Ascending aorta (tissue), 2 donors: ENCODE measurements around the gene KXD1. TPM values are rescaled to one million over a fixed set of nuclear protein-coding genes. Genes with fewer than 3 reads are reported as not detected.
A peak's percentile ranks its signal among the peaks of the same experiment; 100 is the strongest.

ENCODE experiments used
- DNase-seq, 2 donors: peaks; one replicate each; pipeline ENCODE4 v3.0.0-alpha.2; 2019; ENCODE audit warnings: low spot score in 2 of 2
- H3K27ac ChIP-seq, 2 donors: fragments of 200-600 bp; sonication (generic); one replicate each; pipeline ENCODE4 v1.5.1; 2016 to 2017; ENCODE audit warnings: mild to moderate bottlenecking in 1 of 2
- H3K27me3 ChIP-seq: fragments of 200-600 bp; sonication (generic); one replicate; pipeline ENCODE4 v1.5.1; 2017
- H3K36me3 ChIP-seq, 2 donors: fragments of 200-600 bp; sonication (generic); one replicate each; pipeline ENCODE4 v1.5.1; 2016
- H3K4me1 ChIP-seq, 2 donors: fragments of 200-600 bp; sonication (generic); one replicate each; pipeline ENCODE4 v1.5.1; 2016 to 2017; ENCODE audit warnings: mild to moderate bottlenecking in 1 of 2
- H3K4me3 ChIP-seq, 2 donors: fragments of 200-600 bp; sonication (generic); one replicate each; pipeline ENCODE4 v1.5.1; 2016 to 2017; ENCODE audit warnings: mild to moderate bottlenecking in 1 of 2
- H3K9me3 ChIP-seq, 2 donors: fragments of 200-600 bp; sonication (generic); one replicate each; pipeline ENCODE4 v1.5.1; 2016
- intact Hi-C: fragments of 100-400 bp; cut with DNase I; formaldehyde crosslinking; loops from one replicate; pipeline ENCODE4 v1.15.1; 2023
- total RNA-seq: library from RNA; depleted of rRNA; stranded (reverse); fragments of >200 nt; gene quantifications from one replicate; pipeline ENCODE4 v1.1.0, GENCODE V29; 2016
- TF ChIP-seq, protein P1 (sequence below), 3 experiments: fragments of 200-600 bp in 2 of 3; fragments of 450-650 bp in 1 of 3; sonication (generic) in 2 of 3; IDR thresholded peaks; one replicate each; pipeline ENCODE4 v1.5.1; 2016 to 2019; ENCODE audit warnings: antibody characterized with exemption in 3 of 3, mild to moderate bottlenecking in 1 of 3, moderate library complexity in 1 of 3

KXD1 gene
- total RNA-seq, 1 donor from 2014 or later = 178 TPM

GRCh38 chr19:18610556-18611326, 53.1 kb downstream of the KXD1 start:
- Histone ChIP-seq H3K4me3 (no peak overlapping the region), H3K9me3 (no peaks in the 10 kb centered on the region), H3K36me3 (no peaks in the 10 kb centered on the region), H3K4me1 (peaks cover 9 to 28% of the 10 kb centered on the region in 2 donors), H3K27ac (no peak overlapping the region), H3K27me3 (peaks cover 56% of the 10 kb centered on the region)
- DNase-seq = no peak
- TF ChIP-seq, protein P1, sequence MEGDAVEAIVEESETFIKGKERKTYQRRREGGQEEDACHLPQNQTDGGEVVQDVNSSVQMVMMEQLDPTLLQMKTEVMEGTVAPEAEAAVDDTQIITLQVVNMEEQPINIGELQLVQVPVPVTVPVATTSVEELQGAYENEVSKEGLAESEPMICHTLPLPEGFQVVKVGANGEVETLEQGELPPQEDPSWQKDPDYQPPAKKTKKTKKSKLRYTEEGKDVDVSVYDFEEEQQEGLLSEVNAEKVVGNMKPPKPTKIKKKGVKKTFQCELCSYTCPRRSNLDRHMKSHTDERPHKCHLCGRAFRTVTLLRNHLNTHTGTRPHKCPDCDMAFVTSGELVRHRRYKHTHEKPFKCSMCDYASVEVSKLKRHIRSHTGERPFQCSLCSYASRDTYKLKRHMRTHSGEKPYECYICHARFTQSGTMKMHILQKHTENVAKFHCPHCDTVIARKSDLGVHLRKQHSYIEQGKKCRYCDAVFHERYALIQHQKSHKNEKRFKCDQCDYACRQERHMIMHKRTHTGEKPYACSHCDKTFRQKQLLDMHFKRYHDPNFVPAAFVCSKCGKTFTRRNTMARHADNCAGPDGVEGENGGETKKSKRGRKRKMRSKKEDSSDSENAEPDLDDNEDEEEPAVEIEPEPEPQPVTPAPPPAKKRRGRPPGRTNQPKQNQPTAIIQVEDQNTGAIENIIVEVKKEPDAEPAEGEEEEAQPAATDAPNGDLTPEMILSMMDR (IDR thresholded peaks at IDR 0.05) = no peak
- intact Hi-C loops = no loop called here

DNA sequence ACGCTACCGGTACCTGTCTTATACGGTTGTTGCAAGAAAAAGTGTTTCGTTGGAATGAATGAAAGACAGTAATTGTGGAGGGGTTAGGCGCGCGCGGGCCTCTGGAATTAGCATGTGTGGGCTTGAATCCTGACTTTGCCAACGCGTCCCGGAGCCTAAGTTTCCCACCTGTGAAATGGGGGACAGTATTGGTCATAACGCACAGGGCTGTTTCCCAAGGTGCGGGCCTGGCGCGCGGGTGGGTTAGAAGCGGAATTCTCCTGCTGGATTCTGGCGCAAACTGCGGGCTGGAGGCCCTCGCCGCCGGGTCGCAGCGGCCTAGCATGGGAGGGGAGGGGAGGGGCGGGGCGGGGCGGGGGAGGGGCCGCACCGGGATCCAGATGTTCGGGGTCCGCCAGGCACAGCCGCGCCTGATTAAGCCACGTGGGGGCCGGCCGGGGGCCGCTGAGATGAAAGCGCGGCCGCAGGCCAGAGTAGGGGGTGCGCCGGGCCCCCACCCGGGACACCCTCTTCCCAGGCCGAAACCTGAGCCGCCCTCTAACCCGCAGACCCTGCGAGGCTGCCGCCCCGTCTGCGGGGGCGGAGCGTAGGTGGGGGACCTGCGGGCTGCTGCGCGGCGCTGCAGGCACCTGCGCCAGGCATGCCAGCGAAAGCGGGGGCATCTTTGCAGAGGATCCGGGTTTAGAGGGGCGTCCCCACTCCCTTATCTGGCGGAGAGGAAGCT, 53.8 kb downstream of the KXD1 start:
- peaks cover 51% of the 10 kb centered on the region for H3K27me3 ChIP-seq
- no peaks in the 10 kb centered on the region for H3K9me3 ChIP-seq
- DNase-seq = no peak
- H3K36me3 ChIP-seq = no peaks in the 10 kb centered on the region
- no peak overlapping the region for H3K27ac ChIP-seq
- H3K4me1 ChIP-seq = peaks cover 4 to 24% of the 10 kb centered on the region in 2 donors
- TF ChIP-seq, protein P1 (IDR thresholded peaks at IDR 0.05) = no peak
- H3K4me3 ChIP-seq = peak overlapping the region in 1 of 2 donors; percentile 62
- intact Hi-C loops = no loop called here

GRCh38 chr19:18612051-18612771, 54.5 kb downstream of the KXD1 start:
- intact Hi-C loops = no loop called here
- peaks cover 4 to 24% of the 10 kb centered on the region in 2 donors for H3K4me1 ChIP-seq
- H3K9me3 ChIP-seq = no peaks in the 10 kb centered on the region
- H3K4me3 ChIP-seq = peak overlapping the region; percentile 57 to 62
- no peaks in the 10 kb centered on the region for H3K36me3 ChIP-seq
- peaks cover 47% of the 10 kb centered on the region for H3K27me3 ChIP-seq
- no peak overlapping the region for H3K27ac ChIP-seq
- DNase-seq = no peak
- TF ChIP-seq, protein P1 (IDR thresholded peaks at IDR 0.05) = no peak

DNA sequence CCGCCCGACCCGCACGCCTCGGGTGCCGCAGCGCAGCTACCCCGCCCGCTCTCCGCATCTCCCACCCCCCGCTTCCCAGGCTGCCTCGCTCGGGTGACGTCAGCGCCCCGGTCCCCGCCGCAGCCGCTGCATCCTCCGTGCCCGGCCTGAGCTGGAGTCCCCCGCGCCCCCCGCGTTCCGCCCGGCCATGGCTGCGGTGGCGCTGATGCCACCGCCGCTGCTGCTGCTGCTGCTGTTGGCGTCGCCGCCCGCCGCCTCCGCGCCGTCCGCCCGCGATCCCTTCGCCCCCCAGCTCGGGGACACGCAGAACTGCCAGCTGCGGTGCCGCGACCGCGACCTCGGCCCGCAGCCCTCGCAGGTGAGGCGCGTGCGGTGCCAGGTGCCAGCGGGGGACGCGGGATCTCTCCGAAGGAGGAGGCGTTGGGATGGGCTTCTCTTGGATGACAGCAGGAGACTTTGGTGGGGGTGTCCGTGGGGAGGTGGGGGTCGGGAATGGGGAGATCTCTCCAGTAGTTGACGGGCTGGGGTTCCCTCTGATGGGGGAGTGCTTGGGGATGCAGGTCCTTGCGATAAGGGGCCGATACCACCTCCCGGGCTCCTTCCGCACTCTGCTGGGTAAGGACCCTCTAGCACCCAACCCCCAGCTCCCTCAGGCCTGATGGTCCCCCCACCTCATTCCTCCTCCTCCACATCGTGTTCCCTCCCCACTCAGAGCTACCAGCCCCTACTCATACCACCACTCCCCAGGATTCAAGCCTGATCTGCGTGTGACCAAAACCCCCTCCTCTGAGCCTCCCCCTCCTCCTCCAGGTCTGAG, 55.3 kb downstream of the KXD1 start, which contains the start of gene TMEM59L:
TSS of gene TMEM59L (plus strand) at position 99 of the 817 bp plus-strand sequence. CDS start at position 188, 89 bp downstream.
- Histone ChIP-seq H3K9me3 (no peaks in the 10 kb centered on the region), H3K27me3 (peaks cover 40% of the 10 kb centered on the region), H3K36me3 (no peaks in the 10 kb centered on the region), H3K4me3 (peak within 1 kb of the TSS; percentile 57 to 62), H3K27ac (no peak within 1 kb of the TSS), H3K4me1 (peaks cover 0 to 18% of the 10 kb centered on the region in 2 donors)
- TF ChIP-seq, protein P1 (IDR thresholded peaks at IDR 0.05) = no peak
- intact Hi-C loops = no loop called here
- no peak for DNase-seq
